NCI-H526 (cell line): ENCODE measurements around the gene TGM2.

Experiments used
- DNase-seq, 2 experiments: peaks; one replicate each; lab custom pipeline; 2025; lab: John Stamatoyannopoulos, UW

The TGM2 gene

DNA sequence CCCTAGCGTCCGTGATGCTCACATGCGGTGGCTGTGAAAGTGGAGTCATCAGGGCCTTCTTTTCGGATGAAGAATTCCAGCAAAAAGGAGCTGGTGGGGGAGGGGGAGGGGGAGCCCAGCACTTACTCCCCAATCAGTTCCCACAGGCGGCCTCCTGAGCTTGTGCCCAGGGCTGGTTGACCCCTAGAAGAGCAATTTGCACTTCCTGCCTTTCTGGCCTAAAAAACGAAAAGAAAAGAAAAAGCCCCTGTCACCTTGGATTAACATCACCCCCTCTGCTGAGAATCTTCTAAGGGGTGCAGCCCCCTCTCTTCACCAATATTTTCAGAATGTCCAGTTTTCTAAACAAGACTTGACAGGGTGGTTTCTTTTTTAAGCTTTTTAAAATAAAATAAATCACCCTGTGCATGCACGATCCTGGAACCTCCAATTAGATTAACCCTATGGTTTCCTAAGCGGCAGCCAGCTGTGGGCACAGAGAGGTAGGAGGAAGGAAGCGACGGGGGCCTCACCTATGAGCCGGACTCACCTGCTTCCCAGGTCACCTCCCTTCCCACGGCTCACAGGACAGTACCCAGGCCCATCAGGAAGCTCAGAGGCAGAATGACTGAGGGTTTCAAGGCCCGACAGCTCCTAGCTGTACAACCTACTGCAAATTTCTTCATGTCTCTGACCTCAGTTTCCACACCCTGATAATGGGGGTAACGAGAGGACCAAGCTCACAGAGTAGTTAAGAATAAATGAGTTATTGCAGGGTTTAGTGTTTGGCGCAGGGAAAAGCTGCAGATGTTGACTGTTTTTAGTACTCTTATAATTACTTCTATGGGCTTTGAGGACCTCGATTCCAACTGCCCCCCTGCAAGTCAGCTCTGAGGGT, 10.5 kb upstream of the TGM2 start:
- no peak for DNase-seq

DNA sequence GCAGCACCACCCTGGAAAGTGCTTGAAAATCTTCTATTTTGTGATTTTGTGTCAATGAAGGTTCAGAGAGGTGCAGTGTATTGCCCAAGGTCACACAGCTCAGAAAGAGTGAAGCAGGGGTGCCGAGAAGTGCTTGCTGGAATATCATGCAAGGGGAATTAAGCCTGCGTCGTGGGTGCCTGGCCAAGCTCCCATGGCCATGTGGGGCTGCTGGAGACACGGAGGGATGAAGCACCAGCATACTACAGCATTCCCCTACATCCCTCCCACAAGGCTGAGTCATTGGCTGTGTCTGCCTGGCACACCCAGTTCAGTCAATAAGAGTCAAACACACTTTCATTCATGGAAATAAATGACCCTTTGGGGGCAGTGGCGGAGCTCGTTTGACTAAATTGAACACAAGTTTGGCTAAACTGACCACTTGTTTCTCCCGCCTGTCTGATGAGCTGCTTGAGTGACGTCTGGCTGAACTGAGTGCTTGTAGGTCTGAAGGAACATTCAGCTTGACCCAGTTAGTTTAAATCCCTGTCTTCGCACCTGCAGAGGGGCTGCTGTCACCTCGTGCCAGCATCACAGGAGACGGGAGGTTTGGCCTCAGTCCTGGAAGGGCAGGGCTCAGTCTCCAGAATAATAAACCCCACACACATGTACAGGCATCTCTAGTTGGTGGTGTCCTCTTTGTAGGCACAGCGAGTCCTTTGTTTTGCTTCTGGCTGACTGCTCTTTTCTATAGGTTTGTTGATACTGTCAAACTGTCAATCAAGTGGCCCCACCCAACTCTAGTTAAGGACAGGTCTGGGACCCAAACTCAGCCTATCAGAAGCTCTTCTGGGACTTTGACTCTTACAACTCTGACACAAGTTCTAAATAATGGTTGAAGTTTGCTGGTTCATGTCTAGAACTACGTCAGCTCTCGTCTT, 8.4 kb upstream of the TGM2 start:
- DNase-seq, result peak in 1 of 2 experiments; percentile 17

DNA sequence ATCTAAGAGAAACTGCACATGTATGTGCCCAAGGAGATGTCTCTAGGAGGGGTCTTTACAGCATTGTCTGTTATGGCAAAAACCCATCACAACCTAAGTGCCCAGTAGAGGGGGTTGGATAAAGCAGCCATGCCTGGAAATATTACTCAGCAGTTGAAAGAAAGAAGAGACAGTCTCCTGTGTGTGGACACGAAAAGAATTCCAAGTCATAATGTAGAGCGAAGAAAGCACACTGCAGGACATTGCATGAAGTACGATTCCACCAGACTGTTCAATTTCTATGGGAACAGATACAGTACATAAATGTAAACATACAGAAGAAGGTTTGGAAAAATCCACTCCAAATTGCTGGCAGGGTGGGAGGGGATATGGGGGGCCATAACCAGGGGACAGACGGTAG, 7.3 kb upstream of the TGM2 start:
- no peak for DNase-seq

DNA sequence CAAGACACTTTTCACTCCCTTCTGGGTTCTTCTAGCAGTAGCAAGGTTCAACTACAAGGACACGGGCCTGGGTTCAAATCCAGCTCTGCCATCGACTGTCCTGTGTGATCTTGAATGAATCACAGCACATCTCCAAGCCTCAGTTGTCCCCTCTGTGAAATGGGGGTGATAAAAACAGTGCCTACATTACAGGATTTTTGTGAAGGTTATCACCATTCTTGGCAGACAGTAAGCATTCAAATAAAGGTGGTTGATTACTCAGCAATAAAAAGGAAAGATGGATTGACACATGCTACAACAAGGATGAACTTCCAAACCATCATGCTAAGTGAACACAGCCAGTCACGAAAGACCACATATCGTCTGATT, 6.6 kb upstream of the TGM2 start:
- DNase-seq, result no peak

DNA sequence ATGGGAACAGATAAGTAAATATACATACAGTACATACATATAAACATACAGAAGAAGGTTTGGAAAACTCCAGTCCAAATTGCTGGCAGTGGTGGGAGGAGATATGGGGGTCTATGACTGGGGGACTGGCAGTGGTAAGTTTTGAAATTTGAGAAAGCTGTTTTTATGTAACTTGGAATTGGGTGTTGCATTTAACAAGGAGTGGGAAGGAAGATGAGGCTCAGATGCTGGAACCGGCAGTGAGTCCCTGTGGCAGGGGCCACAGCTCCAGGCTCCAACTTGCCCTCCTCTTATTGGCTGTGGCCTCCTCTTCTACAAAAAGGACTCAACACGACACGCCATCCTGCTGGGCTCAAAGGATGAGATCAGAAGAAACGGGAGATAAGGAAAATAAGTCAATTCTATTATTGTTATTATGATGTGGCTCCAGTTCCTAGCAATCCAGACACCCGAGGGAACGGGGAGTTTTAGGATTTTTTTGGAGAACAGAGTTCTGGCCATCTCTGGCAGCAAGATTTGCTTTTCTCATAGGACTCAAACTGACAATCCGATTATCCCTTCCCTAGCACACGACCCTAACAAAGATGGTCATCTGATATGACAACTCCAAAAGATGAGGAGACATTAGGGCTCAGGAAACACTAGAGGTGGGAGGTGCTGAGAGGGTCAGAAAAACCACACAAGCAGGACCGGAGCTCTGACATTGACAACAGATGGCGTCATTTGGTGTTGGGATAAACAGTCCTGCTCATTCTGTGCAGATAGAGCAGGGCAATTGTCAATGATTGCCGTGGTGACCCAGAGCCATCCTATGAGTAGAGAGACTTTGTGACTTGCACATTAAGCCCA, 6.0 kb upstream of the TGM2 start:
- no peak for DNase-seq

DNA sequence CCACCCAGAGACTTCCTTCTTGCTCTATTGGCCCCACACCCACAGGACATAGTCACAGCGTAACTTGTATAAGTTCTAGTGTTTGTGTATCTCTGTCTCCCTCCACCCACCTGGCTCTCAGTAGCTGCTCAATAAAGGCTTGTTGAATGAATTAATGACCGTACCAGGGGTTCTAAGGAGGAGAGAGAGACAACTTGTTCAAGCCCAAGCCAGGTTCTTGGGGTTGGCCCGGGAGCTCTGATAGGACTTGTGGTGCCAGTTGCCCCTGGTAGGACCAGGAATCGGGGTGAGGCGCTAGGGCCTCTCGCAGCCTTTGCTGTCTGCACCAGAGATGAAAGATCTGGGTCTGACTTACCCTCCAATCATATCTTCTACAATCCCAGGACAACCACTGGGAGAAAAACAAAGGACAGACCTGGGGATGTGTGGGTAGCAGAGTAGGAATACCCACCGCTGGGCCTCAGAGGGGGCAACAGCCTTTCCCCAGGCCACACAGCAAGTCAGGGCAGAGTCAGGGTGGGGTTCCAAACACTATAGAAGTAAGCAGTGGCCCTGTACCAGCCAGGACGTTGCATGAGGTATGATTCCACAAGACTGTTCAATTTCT, 5.3 kb upstream of the TGM2 start:
- DNase-seq, result no peak

DNA sequence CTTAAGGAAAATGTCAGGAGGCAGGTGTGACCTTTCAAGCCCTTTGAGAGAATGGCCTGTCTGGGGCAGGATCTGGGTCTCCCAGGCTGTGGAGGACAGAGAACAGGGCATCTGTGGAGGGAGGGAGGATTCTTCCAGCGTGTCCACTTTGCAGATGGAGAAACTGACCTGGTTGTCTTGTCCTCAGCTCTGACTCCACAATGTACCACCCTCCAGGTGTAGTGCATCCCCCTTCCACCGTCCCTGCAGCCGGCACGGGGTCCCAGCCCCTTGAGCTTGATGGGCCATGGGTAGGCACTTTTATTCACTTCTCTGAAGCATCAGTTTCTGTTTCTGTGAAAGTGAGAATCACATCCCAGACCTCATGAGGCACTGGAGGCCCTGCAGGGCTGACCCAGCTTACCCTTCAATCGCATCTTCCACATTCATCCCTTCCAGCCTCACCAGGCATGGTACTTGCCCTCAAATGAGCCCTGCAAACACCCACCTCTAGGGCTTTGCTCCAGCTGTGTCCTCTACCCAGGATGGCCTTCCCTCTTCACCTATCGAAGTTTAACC, 4.6 kb upstream of the TGM2 start:
- DNase-seq, result no peak

DNA sequence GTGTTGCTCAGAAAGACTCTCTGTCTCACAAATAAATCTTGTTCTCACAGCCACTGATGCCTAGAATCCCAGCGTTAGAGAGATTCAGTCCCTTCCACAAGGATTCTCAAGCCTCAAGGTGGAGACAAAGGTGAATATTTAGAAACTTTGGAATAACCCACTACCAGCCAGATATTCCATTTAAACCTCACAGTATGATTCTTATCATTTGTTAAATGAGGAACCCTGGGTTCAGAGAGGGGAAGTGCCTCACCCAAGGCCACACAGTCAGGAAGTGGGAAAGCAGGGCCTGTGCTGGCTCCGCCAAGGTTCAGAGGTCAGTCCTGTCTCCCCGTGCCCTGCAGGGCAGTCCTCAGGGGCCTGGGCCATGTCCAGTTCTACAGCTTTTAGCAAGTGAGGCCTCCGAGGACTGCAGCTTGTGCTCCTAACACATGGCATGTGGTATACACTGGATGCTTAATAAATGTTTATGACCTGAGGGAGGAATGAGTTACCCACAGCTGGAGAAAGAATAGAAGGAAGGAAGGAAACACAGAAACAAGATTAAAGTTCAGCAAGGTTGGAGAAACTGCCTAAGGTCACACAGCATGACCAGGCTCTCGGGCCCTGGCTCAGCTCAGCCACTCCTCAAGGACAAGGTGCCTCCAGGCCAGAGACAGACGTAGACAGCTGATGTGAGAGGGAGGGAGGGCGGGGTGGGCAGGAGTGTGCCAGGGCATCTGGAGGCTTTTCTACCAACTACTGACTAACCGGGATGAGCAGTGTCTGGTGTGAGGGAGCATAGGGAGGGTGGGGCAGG, 3.9 kb upstream of the TGM2 start:
- DNase-seq, result no peak

DNA sequence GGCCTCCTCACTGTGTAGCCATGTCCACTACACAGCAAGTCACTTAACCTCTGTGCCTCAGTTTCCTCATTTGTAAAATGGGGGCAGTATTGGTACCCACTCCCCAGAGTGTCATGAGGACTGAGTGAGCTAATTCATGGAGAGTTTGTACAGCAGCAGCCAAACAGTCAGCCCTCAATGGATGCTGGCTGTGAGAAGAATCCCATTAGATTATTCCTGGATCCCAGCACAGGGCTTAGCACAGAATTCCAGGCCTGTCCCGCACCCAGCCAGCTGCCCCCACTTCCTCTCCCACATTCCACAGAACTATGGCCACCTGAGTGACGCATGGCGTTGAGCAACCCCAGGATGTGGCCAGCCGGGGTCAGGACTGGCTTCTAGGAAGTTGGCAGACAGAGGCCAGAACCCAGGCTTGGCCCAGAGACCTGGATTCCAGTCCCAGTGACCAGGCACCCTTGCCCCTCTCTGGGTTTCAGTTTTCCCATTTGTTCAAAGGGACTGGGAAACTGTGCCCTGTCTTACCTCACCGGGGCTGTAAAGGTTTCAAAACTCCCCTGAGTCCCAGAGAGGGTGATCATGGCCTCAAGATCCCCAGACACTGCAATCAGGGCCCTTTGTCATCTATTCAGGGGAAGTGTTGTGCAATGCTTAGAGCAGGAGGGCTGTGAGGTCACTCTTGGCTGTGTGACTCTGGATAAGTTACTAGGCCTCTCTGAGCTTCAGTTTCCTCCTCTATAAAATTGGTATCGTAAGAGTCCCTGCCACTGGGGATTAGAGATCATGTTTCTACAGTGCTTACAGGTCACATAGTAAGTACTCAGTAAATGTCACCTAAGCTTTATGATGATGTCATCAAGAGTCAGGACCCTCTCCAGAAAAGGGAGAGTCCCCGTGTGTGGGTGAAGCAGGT, 3.0 kb upstream of the TGM2 start:
- DNase-seq, result no peak

DNA sequence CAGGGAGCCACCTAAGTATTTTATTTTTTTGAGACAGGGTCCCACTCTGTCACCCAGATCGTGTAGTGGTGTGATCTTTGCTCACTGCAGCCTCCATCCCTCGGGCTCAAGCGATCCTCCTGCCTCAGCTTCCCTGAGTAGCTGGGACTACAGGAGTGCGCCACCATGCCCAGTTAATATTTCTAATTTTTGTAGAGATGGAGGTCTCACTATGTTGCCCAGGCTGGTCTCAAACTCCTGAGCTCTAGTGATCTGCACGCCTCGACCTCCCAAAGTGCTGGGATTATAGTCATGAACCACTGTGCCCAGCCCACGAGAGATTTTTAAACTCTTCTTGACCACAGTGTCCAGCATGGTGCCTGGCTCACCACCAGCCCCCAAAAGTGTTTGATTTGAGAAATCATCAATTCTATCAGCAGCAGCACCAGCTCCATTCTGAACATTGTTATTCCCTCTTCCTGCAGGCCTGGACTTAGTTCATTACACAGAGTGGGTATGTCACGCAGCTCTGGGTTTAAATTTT, 2.3 kb upstream of the TGM2 start:
- no peak for DNase-seq

DNA sequence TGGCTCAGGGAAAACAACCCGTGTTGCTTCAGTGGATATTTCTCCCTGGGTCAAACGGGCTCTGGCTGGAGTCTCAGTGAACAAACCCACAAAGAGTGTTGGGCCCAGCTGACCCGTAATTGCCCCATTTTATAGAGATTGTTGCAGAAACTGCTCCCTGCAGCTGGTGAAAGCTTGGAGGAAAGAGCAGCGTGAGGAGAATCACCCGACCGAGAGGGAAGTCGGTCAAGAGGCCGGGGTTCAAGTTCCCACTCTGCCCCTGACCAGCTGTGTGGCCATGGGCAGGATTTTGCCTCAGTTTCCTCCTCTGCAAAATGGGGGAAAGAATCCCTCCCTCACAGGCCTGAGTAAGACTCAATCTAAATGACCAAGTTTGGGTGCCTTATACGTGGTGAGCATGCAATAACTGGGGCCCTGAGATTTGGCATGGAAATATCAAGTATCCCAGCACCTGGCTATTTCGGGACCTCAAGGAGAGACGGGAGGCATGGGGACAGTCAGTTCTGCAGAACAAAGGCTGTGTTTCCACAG, 1.7 kb upstream of the TGM2 start:
- DNase-seq, result no peak

DNA sequence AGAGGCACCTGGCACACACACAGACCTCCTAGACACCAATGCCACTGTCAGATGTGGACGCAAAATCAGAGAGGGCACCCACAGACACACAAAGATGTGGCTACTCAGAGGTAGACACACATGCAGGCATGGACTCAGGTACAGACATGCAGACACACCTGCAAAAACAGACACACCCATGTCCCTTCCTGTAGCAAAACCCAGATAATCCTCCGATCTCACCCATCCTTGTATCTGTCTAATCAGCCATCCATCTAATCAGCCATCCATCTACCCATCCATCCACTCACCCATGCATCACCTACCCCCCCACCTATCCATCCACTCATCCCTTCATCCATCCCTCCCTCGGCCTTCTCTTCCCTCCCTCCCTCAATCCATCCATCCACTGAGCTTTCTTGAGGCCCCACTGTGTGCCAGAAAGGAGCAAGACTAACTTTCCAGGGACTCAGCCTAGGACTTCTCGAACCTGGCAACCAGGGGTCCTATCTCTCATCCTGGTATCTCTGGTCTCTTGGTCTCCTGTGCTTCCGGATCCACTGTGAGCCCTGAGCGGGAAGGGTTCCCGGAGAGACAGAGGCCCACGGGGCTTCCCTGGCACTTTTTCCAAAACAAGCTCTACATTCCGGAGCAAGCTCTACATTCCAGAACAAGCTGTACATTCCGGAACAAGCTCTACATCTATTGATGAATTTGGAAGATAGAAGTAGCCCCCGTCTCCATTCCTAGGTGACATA, 1.1 kb upstream of the TGM2 start:
- no peak for DNase-seq

DNA sequence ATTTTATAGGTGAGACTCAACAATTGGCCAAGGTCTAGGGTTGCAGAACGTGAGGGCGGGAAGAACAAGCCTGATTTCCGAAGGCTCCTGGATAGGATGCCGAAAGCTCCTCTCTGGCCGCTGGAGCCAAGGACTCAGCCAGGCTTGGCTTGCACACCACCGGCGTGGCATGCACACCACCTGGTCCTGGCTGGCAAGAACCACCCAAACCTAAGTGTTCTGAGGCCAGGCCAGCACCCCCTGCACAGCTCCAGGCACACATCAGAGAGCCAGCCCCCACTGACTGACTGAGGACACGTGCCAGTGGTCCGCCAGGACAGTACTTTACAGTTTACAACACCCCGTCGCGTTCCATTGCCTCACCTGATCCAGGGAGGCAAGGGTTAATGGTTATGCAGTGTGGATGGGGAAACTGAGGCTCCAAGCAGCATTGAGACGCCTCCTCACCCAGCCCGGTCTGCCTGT, 414 bp downstream of the TGM2 start:
- DNase-seq, result no peak

DNA sequence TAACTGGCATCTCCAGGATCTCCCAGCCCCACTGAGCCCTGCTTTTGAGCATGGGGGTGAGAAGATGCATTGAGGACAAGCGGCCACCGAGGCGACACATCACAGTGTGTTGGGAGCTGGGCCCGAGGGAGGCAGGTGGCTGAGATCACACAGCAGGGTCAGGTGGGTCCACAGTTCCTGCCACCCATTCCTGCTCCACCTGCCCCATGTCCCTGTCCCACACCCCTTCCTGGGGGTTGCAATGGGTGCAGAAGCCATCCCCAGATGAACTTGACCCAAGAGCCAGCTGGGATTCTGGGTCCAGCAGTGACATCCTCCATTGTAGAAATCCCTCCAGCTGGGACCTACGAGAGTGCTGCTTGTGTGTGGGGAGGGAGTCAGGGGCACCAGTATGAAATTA, 1.0 kb downstream of the TGM2 start:
- DNase-seq, result no peak

DNA sequence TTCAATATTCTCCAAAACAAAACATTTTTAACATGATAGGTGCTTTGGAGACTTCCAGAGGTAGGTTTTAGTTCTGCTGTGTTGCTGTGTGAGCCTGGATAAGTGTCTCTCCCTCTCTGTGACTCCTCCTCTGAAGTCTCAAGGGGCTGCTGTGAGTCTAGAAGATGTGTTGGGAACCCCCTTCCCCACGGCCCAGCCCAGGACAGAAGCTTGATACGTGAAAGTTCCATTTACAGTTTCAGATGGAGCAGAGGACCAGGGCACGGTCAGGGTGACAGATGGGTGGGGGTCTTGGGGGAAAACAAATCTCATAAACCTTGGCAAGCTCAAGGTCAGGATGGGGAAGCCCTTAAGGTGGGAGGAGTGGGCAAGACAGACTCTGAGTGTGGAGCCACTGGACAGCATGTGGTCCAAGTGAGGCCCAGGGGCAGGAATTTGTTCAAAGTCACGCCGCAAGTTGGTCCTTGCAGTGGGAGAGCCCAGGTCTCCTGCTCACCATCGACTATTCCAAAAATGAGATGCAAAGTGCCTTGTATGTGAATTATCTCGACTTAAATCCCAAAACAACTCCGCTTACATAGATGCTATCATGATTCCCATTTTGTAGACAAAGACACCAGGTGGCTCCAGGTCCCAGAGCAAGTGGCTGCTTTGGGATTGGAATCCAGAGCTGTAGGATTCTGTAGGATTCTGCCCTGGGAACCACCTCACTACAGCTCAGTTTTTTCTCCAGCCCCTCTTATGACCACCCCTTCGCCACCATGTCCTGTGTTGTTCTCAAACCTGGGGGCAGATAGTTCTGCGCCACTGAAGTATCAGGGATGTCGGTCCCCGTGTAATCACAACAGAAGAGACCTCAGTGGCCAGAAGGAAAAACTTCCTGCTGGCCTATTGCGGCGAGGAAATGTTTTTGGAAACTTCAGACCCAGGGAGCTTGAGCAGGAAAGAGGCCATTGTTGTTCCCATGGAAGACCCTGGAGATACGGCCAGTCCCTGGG, 1.9 kb downstream of the TGM2 start:
- no peak for DNase-seq

DNA sequence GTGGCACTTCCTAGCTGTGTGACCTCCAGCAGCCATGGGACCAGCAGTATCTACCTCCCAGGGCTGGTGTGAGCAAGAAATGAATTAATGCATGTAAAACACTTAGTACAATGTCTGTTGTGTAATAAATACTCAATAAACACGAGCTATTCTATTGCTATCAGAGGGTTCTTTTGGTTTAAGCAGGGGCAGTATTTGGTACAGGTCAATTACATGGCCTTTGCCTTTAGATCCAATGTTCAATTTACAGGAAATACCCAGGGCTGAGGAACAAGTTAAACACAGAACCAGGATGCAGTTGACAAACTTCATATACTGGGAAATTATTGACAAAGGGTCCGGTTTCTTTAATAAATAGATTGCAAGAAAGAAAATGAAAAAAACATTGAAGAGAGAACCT, 2.9 kb downstream of the TGM2 start:
- DNase-seq, result no peak

DNA sequence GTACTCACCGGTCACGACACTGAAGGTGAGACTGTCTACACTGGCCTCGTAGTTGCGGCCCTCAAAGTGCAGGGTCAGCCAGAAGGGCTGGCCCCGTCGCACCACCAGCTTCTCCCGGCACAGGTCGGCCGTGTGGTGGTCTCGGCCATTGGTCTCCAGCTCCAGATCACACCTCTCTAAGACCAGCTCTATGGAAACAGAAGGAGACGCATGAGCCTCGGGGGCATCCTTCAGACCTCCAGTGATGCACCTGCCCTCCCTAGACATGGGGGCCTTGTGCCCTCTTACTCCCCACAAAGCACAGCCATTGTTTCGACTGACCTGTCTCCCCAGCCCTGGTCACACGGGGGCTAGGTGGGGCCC, 3.7 kb downstream of the TGM2 start:
- no peak for DNase-seq
